Myocyte (in vitro differentiated cells): ENCODE data around the gene ADPRHL1. TPM values are rescaled to one million over a fixed set of nuclear protein-coding genes. Genes with fewer than 3 reads are reported as not detected.
A peak's percentile ranks its signal among the peaks of the same experiment; 100 is the strongest.
"Not testable (repeated sequence)": the region's sequence is repeated elsewhere in the genome, so short reads cannot be mapped to it uniquely, and the experiment has no call there.

Source experiments
- DNase-seq: peaks from one replicate; pipeline ENCODE4 v3.0.0-alpha.2; 2012; ENCODE audit warnings: low read depth
- total RNA-seq: library from RNA; depleted of rRNA; stranded (reverse); fragments of >200 nt; gene quantifications from 2 replicates; pipeline ENCODE4 v1.2.3, GENCODE V29; 2014

ADPRHL1 gene
- total RNA-seq, 1 donor from 2014 or later = 8.4 TPM

DNA sequence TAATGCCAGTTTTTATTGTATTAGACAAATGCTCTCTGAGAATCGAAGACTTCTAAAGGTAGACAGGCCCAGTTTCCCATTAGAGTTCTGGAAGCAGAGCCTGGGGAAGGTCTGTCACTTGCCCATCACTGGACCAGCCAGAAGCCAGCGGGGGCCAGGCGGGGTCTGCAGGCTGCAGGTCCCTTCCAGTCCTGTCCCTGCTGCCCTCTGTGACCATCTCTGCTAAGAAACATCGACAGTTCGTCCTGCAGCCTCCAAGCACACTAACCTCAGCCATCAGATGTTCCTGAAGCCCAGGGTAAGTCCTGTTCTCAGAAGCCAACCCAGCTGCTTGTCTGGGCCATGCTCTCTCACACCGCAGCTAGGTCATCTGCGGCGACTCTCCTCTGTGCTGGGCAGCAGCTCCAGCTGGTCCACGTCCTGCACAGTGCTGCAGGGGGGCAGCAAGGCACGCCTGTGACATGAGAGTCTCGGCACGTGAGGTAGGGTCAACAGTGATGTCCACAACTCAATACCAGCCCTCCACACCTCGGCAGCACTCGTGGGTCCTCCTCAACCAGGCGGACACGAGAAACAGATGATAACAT is 2.9 kb upstream of the ADPRHL1 start:
- DNase-seq = no peak

DNA sequence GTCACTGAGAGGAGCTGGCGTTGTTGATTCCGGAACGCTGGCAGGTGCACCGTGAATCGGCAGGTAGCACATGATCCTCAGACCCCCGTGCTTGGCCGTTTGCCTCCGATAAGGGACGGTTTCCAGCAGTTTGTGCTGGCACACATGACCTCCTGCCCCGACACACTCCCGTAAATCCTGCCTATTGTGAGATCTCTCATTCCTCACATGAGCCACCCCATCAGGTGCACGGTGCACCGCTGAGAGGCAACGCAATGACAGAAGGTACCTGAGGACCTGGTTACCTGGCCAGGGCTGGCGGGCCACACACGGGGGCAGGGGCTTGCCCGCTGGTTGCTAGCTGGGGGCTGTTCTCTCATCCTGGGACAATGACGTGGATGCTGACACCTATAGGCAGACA is 2.1 kb upstream of the ADPRHL1 start:
- DNase-seq = no peak

DNA sequence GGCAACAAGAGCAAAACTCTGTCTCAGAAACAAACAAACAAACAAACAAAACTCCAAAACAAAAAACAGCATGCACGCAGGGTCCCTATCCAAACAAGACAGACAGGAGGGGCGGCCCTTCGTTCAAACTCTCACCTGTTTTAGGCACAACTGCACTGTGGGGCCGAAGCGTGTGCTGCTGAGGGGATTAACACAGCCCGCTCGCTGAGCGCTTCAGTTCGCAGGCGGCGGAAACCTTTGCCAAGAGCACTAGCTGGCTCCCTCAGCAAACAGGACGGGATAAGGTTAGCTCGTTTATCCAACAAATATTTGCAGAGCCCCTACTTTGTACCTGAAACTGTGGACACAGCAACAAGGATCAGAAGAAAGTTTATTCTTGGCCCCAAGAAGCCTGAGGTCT is 1.6 kb upstream of the ADPRHL1 start:
- no peak for DNase-seq

DNA sequence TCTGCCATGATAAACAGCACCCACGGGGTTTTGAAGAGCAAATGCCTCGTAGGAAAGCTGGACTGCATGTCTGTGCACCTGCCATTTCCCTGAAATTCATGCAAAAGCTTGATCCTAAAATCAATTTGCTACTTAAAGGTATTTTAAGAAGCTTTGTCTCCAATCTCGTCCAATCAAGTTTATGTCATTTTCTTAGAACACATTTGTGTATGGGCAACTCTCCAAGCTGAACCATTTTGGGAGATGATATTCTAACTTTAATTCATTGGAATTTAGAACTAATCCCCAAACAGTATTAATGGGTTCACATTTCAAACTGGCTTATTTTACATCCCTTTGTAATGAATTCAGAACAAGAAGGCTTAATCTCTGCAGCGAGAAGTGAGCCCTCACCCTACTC is 822 bp downstream of the ADPRHL1 start:
- DNase-seq = peak; percentile 14

DNA sequence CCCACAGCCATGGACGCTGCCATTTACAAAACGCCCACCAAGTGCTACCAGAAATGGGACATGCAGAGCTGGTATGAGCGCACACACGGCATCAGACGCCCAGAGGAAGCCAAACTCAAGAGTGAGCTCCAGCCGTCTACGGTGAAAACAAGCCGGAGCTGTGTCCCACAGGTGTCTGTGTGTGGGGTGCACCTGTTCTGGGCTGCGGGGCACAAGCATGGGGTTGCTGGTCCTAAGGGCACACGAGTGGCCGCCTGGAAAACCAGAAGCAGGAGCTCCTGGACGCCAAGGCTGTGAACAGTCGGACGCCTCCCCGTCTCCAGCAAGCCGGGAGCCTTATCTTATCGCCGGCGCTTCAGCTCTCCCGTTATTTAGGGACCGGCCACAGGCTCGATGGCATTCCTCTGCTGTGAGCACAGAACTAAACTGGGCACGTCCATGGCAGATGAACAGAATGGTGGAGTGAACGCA is 1.3 kb downstream of the ADPRHL1 start:
- peak; percentile 64 for DNase-seq

DNA sequence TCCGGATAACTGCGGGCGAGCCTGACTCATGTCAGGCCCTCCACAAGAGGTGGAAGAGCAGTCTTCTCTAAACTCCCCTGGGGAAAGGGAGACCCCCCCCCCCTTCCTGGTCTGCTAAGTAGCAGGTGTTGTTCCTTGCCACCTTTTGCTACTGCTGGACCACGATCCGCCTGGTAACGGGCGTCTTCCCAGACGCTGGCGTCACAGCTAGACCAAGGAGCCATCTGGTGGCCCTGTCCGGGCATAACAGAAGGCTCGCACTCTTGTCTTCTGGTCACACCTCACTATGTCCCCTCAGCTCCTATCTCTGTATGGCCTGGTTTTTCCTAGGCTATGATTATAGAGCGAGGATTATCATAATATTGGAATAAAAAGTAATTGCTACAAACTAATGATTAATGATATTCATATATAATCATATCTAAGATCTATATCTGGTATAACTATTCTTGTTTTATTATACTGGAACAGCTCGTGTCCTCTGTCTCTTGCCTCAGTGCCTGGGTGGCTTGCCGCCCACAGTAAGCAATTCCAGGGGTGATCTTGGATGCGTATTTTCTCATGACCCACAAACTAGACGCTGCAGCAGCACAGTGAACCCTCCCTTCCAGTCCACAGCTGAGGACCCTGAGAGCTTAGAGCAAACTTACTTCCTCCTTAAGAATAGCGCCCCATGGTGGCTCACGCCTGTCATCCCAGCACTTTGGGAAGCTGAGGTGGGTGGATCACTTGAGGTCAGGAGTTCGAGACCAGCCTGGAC is 2.2 kb downstream of the ADPRHL1 start:
- DNase-seq = peak; percentile 54

DNA sequence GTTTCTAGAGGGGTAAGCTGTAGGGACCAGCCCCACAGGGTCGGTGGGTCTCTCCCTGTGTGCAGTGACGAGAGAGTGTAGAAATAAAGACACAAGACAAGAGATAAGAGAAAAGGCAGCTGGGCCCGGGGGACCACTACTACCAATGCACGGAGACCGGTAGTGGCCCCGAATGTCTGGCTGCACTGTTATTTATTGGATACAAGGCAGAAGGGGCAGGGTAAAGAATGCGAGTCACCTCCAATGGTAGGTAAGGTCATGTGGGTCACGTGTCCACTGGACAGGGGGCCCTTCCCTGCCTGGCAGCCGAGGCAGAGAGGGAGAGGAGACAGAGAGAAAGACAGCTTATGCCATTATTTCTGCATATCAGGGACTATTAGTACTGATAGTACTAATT is 2.9 kb downstream of the ADPRHL1 start:
- not testable (repeated sequence) for DNase-seq

DNA sequence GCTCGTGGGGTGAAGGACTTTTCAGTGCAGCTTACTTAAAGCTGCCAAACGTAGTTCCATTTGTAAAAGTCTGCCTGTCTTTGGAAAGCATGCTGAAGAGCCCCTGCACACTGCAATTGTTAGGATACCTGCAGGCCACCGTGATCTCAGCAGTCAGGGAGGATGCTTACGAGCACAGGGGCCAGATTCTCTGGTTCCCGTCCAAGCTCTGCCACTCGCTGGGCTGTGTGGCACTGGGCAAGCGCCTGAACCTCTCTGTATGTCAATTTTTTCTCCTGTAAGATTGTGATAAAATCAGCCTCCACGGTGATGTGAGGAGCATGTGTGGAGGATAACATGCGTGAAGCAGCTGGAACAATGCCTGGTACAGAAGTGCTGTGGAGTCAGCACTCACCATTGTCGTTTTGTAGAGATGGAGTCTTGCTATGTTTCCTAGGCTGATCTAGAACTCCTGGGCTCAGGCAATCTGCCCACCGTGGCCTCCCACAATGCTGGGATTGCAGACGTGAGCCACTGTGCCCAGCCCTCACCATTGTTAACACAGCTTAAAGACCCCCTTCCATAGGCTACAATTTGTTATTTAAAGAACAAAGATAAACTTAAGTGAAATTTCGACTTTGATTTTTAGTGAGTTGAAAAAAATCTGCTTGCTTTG is 3.5 kb downstream of the ADPRHL1 start:
- DNase-seq = no peak

DNA sequence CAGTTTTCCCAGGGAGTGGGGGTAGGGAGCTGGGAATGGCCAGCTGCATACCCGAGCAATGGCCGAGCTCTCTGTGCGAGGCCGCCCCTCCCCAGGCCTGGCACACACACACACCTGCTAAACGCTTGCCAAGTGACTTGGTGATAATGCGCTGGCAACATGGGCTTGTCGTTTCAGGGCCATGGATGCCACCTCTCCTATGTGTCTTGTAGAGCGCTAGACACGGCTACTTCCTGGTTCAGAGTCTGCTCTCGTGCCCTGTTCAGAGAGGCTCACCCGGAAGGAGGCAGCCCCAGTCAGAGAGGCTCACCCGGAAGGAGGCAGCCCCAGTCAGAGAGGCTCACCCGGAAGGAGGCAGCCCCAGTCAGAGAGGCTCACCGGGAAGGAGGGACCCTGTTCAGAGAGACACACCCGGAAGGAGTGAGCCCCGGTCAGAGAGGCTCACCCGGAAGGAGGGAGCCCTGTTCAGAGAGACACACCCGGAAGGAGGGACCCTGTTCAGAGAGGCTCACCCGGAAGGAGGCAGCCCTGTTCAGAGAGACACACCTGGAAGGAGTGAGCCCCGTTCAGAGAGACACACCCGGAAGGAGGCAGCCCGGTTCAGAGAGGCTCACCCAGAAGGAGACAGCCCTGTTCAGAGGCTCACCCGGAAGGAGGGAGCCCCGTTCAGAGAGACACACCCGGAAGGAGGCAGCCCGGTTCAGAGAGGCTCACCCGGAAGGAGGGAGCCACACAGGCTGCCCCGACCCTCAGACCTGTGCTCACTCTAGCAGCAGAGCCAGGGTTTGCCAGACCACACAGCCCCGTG is 4.2 kb downstream of the ADPRHL1 start:
- peak; percentile 83 for DNase-seq

DNA sequence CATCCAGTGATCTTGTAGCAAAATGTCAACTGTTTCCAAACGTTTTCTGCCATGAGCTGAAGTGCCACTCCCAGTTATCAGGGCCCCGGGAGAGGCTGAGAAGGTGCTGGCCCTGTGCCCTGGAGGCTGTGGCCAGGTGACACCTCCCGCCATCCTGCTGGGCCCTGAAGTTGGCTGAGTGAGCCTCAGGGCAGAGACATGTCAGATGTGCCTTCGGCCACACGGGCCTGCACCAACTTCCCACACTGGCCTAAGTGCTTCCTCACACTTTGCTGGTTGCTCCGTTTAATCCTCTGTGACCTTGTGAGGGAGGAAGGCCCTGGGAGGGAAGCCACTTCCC is 4.8 kb downstream of the ADPRHL1 start:
- DNase-seq = no peak

DNA sequence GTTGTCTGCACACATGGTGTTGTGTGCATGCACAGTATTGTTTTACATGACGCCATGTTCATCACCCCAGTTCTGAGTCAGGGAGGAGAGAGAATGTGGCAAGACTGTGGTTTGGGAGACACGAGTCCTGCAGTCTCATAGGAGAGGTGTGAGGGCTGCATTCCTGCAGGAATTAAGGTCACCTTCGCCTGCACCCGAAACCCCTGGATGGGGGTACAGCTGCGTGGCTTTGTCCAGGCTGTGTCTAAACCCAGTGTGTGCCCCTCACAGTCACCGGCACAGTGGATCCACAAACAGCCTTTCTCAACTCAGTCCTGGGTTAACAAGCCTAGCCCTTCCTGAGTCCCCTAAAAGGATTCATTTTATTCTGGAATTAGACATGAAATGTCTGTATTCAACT is 5.7 kb downstream of the ADPRHL1 start:
- no peak for DNase-seq

DNA sequence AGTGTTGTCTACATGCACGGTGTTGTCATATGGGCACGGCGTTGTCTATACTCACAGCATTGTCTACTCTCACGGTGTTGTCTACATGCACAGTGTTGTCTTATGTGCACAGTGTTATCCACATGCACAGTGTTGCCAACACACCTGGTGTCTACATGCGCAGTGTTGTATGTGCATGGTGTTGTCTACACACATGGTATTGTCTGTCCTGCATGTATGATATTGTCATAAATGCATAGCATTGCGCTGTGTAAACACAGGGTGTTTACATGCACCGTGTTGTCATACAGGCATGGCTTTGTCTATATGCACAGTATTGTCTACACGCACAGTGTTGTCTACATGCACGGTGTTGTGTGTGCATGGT is 6.8 kb downstream of the ADPRHL1 start:
- DNase-seq = no peak

DNA sequence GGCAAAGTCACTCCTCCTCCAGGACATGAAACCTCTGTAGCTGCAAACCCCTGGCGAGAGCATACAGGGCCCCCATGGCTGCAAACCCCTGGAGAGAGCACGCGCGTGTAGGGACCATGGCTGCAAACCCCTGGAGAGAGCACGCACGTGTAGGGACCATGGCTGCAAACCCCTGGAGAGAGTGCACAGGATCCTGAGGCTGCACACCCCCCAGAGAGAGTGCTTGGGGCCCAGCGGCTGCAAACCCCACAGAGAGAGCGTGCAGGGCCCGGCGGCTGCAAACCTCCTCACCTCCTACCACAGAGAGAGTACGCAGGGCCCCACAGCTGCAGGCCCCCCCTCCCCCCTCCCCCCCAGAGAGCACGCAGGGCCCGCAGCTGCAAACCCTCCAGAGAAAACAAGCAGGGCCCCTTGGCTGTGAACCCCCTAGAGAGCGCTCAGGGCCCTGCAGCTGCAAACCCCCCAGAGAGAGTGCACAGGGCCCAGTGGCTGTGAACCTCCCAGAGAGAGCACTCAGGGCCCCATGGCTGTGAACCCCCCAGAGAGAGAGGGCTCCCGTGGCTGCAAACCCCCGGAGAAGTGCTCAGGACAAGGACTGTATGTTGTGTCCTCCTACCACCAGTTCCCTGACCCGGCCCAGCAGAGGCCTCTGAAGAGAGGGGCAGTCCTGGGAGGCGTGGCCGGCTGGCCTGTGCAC is 7.3 kb downstream of the ADPRHL1 start:
- no peak for DNase-seq

DNA sequence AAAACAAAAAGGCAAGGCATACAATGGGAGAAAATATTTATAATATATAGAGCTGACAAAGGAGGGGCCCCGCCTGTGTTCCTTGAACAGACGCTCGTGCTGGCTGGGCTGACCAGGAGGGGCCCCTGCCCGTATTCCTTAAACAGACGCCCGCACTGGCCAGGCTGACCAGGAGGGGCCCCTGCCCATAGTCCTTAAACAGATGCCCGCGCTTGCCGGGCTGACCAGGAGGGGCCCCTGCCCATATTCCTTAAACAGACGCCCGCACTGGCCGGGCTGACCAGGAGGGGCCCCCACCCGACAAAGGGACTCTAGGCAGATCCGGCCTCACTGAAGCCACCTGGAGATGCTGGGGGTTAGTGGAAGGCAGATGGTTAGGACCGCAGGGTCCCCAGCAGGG is 9.3 kb downstream of the ADPRHL1 start:
- no peak for DNase-seq

DNA sequence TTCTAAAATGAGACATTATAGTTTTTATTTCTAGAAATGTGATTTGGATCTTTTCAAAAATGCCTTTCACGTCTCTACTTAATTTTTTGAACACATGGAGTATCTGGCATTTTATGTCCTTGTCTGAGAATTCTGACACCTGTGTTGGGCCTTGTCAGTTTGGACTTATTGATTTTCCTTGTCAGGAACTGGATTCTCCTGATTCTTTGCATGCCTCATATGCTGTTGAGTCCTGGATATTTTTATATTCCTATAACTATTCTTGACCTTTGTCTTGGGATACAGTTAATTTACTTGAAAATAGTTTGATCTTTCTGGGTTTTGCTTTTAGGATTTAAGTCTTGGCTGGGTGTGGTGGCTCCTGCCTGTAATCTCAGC is 10.3 kb downstream of the ADPRHL1 start:
- DNase-seq = no peak

DNA sequence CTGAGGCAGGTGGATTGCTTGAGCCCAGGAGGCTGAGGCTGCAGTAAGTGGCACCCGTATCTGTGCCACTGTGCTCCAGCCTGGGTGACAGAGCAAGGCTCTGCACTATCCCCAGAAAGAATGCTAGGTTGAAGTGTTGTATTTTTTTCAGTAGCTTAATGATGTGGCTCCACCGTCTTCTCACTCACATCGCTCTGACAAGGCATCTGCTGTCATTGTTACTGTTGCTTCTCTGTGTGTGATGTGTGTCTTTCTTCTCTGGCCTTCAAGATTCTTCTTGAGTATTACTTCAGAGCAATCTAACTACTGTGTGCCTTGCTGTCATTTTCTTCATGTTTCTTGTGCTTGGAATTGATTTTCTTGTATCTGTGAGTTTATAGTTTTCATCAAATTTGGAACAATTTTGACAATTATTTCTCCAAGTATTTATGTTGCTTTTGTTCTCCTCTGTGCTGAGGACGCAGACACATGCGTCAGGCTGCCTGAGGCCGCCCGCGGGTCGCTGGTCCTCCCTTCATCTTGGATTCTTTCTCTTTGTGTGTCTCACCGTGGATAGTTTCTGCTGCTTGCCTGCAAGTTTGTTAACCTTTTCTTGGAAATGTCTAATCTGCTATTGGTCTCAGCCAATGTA is 10.8 kb downstream of the ADPRHL1 start:
- no peak for DNase-seq

DNA sequence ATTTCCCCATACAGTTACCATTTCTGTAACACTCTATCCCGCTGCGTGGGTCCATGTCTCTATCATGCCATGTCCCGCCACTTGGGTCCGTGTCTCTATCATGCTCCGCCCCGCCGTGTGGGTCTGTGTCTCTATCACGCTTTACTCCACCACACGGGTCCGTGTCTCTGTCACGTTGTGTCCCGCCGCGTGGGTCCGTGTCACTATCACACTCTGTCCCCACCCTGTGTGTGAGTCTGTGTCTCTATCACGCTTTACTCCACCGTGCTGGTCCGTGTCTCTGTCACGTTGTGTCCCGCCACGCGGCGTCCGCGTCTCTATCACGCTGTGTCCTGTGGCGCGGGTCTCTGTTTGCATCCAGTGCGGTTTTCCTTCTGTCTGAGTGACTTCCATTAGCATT is 11.6 kb downstream of the ADPRHL1 start:
- DNase-seq = no peak

DNA sequence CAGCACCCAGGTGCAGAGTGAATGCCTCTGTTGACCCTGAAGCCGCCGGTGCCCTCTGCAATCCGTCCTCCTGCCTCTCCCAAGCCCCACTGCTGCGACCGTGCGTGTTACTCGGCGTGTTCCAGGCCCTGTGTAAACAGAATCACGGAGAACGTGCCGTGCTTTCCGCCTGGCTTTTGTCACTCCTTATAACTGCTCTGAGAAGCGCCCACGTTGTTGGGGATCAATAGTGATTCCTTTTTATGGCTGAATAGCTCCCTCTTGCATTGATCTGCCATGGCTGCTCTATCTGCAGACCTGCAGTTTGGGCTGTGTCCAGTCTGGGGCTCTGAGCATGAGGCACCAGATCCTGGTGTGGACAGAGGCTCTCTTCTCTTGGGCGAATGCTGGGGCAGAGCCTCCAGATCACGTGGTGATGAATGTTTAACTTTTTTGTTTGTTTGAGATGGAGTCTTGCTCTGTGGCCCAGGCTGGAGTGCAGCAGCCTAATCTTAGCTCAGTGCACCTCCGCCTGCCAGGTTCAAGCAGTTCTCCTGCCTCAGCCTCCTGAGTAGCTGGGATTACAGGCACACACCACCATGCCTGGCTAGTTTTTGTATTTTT is 15.8 kb downstream of the ADPRHL1 start:
- no peak for DNase-seq

DNA sequence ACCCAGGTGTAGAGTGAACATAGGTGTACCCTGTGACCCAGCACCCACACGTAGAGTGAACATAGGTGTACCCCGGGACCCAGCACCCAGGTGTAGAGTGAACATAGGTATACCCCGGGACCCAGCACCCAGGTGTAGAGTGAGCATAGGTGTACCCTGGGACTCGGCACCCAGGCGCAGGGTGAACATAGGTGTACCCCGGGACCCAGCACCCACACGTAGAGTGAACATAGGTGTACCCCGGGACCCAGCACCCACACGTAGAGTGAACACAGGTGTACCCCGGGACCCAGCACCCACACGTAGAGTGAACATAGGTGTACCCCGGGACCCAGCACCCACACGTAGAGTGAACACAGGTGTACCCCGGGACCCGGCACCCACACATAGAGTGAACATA is 16.4 kb downstream of the ADPRHL1 start:
- DNase-seq = not testable (repeated sequence)

DNA sequence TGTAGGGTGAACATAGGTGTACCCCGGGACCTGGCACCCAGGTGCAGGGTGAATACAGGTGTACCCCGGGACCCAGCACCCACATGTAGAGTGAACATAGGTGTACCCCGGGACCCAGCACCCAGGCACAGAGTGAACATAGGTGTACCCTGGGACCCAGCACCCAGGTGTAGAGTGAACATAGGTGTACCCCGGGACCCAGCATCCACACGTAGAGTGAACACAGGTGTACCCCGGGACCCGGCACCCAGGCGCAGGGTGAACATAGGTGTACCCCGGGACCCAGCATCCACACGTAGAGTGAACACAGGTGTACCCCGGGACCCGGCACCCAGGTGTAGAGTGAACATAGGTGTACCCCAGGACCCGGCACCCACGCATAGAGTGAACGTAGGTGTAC is 17.4 kb downstream of the ADPRHL1 start:
- DNase-seq = not testable (repeated sequence)
